ENCODE measurements around the gene ZNF891.

- TF ChIP-seq SP1 (IDR thresholded peaks at IDR 0.05) (no peak), ZNF384 (IDR thresholded peaks at IDR 0.05) (no peak), ARNT (IDR thresholded peaks at IDR 0.05) (no peak), FOXK2 (IDR thresholded peaks at IDR 0.05) (no peak), L3MBTL2 (conservative IDR thresholded peaks at IDR 0.05) (no peak), FOXM1 (IDR thresholded peaks at IDR 0.05; ENCODE audit: borderline replicate concordance) (no peak), NFRKB (IDR thresholded peaks at IDR 0.05) (no peak), SUZ12 (IDR thresholded peaks at IDR 0.05) (no peak), FOXA1 (IDR thresholded peaks at IDR 0.05) (no peak), BHLHE40 (IDR thresholded peaks at IDR 0.05; ENCODE audit: borderline replicate concordance) (no peak), ELF4 (IDR thresholded peaks at IDR 0.05) (no peak), LEF1 (IDR thresholded peaks at IDR 0.05; ENCODE audit: borderline replicate concordance) (no peak)
Measured at GRCh38 chr12:133057446-133057845, 72.6 kb downstream of the ZNF891 start.
